Parathyroid adenoma (tissue), 2 donors: ENCODE data around the gene PKP1.

Experiments
- H2AFZ ChIP-seq: fragments of 300-600 bp; sonication (generic); one replicate; pipeline ENCODE4 v1.7.0; 2017; ENCODE audit warnings: antibody characterized with exemption, mild to moderate bottlenecking
- H3K27ac ChIP-seq: fragments of 300-600 bp; sonication (generic); one replicate; pipeline ENCODE4 v1.7.0; 2017
- H3K27me3 ChIP-seq: fragments of 300-600 bp; sonication (generic); one replicate; pipeline ENCODE4 v1.7.0; 2017; ENCODE audit warnings: low read length; ENCODE audit not compliant: control insufficient read depth, insufficient read depth
- H3K36me3 ChIP-seq: fragments of 300-600 bp; sonication (generic); one replicate; pipeline ENCODE4 v1.7.0; 2017; ENCODE audit warnings: low read length; ENCODE audit not compliant: control insufficient read depth, insufficient read depth
- H3K4me1 ChIP-seq: fragments of 300-600 bp; sonication (generic); one replicate; pipeline ENCODE4 v1.7.0; 2017; ENCODE audit warnings: control low read depth
- H3K4me2 ChIP-seq: fragments of 300-600 bp; sonication (generic); one replicate; pipeline ENCODE4 v1.7.0; 2017; ENCODE audit warnings: low read length
- H3K4me3 ChIP-seq: fragments of 300-600 bp; sonication (generic); one replicate; pipeline ENCODE4 v1.7.0; 2017; ENCODE audit warnings: low read depth, low read length
- H3K79me2 ChIP-seq: fragments of 300-600 bp; sonication (generic); one replicate; pipeline ENCODE4 v1.7.0; 2017; ENCODE audit warnings: control low read depth
- H3K9ac ChIP-seq: fragments of 300-600 bp; sonication (generic); one replicate; pipeline ENCODE4 v1.7.0; 2017; ENCODE audit warnings: mild to moderate bottlenecking
- H3K9me3 ChIP-seq: fragments of 300-600 bp; sonication (generic); one replicate; pipeline ENCODE4 v1.7.0; 2017; ENCODE audit warnings: low read length; ENCODE audit not compliant: control insufficient read depth
- CTCF ChIP-seq: fragments of 300-600 bp; sonication (generic); IDR thresholded peaks from one replicate; pipeline ENCODE4 v1.7.0; 2017; ENCODE audit warnings: antibody characterized with exemption, mild to moderate bottlenecking
- donor health status: primary hyperparathyroidism.

The PKP1 gene

GRCh38 chr1:201296352-201296751 lies 13.0 kb downstream of the PKP1 start:
- Histone ChIP-seq H2AFZ (no peak overlapping the region), H3K4me2 (no peak overlapping the region), H3K9ac (no peak overlapping the region), H3K27me3 (no peaks in the 10 kb centered on the region), H3K9me3 (no peaks in the 10 kb centered on the region), H3K4me3 (no peak overlapping the region), H3K79me2 (no peaks in the 10 kb centered on the region), H3K4me1 (no peaks in the 10 kb centered on the region), H3K36me3 (no peaks in the 10 kb centered on the region), H3K27ac (no peak overlapping the region)
- TF ChIP-seq CTCF: no peak

- Histone ChIP-seq H3K9ac (no peak overlapping the region), H3K79me2 (no peaks in the 10 kb centered on the region), H2AFZ (no peak overlapping the region), H3K27me3 (no peaks in the 10 kb centered on the region), H3K4me2 (no peak overlapping the region), H3K9me3 (no peaks in the 10 kb centered on the region), H3K27ac (no peak overlapping the region), H3K36me3 (no peaks in the 10 kb centered on the region), H3K4me1 (no peaks in the 10 kb centered on the region), H3K4me3 (no peak overlapping the region)
- no peak for TF ChIP-seq CTCF
These were observed 15.4 kb downstream of the PKP1 start for GRCh38 chr1:201298396-201299381.

GRCh38 chr1:201299968-201300367 lies 16.7 kb downstream of the PKP1 start:
- Histone ChIP-seq H3K9me3 (no peaks in the 10 kb centered on the region), H3K36me3 (no peaks in the 10 kb centered on the region), H3K4me3 (no peak overlapping the region), H3K4me2 (no peak overlapping the region), H3K4me1 (no peaks in the 10 kb centered on the region), H2AFZ (no peak overlapping the region), H3K79me2 (no peaks in the 10 kb centered on the region), H3K9ac (no peak overlapping the region), H3K27me3 (no peaks in the 10 kb centered on the region), H3K27ac (no peak overlapping the region)
- TF ChIP-seq CTCF: no peak

- Histone ChIP-seq H3K9ac (no peak overlapping the region), H3K4me3 (no peak overlapping the region), H3K27me3 (no peaks in the 10 kb centered on the region), H3K4me1 (no peaks in the 10 kb centered on the region), H3K36me3 (no peaks in the 10 kb centered on the region), H3K4me2 (no peak overlapping the region), H3K79me2 (no peaks in the 10 kb centered on the region), H3K27ac (no peak overlapping the region), H2AFZ (no peak overlapping the region), H3K9me3 (no peaks in the 10 kb centered on the region)
- TF ChIP-seq CTCF: no peak
These were observed 17.3 kb downstream of the PKP1 start for GRCh38 chr1:201300641-201301040.
